Liver (tissue), 9 donors: ENCODE results near the gene LRP5. TPM values are rescaled to one million over a fixed set of nuclear protein-coding genes. Genes with fewer than 3 reads are reported as not detected.

Experiments used
- DNase-seq: peaks from one replicate; pipeline ENCODE4 v3.0.0-alpha.2; 2017; ENCODE audit warnings: low spot score
- H3K27ac ChIP-seq, 2 donors: one replicate each; pipeline ENCODE4 v1.7.0; 2013; ENCODE audit warnings: inconsistent platforms in 2 of 2, low read length in 2 of 2, control low read depth in 1 of 2, low read depth in 1 of 2, mild to moderate bottlenecking in 1 of 2
- H3K27me3 ChIP-seq, 4 donors: one replicate each; pipeline versions ENCODE4 v1.6.1 to v1.7.0; 2013; ENCODE audit warnings: low read length in 3 of 4, inconsistent platforms in 1 of 4, mild to moderate bottlenecking in 1 of 4, moderate library complexity in 1 of 4; ENCODE audit not compliant: control insufficient read depth in 4 of 4, insufficient read depth in 4 of 4
- H3K36me3 ChIP-seq, 4 donors: one replicate each; pipeline versions ENCODE4 v1.6.1 to v1.7.0; 2013; ENCODE audit warnings: low read length in 3 of 4, mild to moderate bottlenecking in 3 of 4, low read depth in 1 of 4, moderate library complexity in 1 of 4; ENCODE audit not compliant: control insufficient read depth in 4 of 4, insufficient read depth in 3 of 4
- H3K4me1 ChIP-seq, 4 donors: one replicate each; pipeline versions ENCODE4 v1.6.1 to v1.7.0; 2013; ENCODE audit warnings: low read length in 3 of 4, mild to moderate bottlenecking in 3 of 4, moderate library complexity in 1 of 4; ENCODE audit not compliant: control insufficient read depth in 4 of 4, insufficient read depth in 4 of 4
- H3K4me3 ChIP-seq, 3 donors: one replicate each; pipeline versions ENCODE4 v1.6.1 to v1.7.0; 2013; ENCODE audit warnings: low read length in 3 of 3, control low read depth in 1 of 3, low read depth in 1 of 3, mild to moderate bottlenecking in 1 of 3
- H3K9ac ChIP-seq, 2 donors: one replicate each; pipeline ENCODE4 v1.7.0; 2013; ENCODE audit warnings: low read length in 2 of 2, mild to moderate bottlenecking in 2 of 2, moderate library complexity in 2 of 2, control low read depth in 1 of 2, low read depth in 1 of 2
- H3K9me3 ChIP-seq, 4 donors: one replicate each; pipeline versions ENCODE4 v1.6.1 to v1.7.0; 2013; ENCODE audit warnings: low read length in 3 of 4; ENCODE audit not compliant: control insufficient read depth in 4 of 4
- ATF3 ChIP-seq: IDR thresholded peaks from 2 replicates; pipeline ENCODE4 v1.6.1; 2016; ENCODE audit warnings: antibody characterized with exemption
- EGR1 ChIP-seq, 2 donors: IDR thresholded peaks; 2 replicates each; pipeline ENCODE4 v1.6.1; 2016 to 2018; ENCODE audit warnings: antibody characterized with exemption in 2 of 2, low read depth in 2 of 2
- FOXA1 ChIP-seq: IDR thresholded peaks from 2 replicates; pipeline ENCODE4 v1.6.1; 2016; ENCODE audit warnings: antibody characterized with exemption
- FOXA2 ChIP-seq: IDR thresholded peaks from 2 replicates; pipeline ENCODE4 v1.6.1; 2016; ENCODE audit warnings: antibody characterized with exemption
- GABPA ChIP-seq, 2 donors: IDR thresholded peaks in 1 of 2; conservative IDR thresholded peaks in 1 of 2; 2 replicates each; pipeline ENCODE4 v1.6.1; 2016; ENCODE audit warnings: antibody characterized with exemption in 2 of 2, mild to moderate bottlenecking in 1 of 2, moderate library complexity in 1 of 2
- HNF4A ChIP-seq, 2 donors: conservative IDR thresholded peaks; 2 replicates each; pipeline ENCODE4 v1.6.1; 2016; ENCODE audit warnings: antibody characterized with exemption in 2 of 2, mild to moderate bottlenecking in 2 of 2
- HNF4G ChIP-seq: IDR thresholded peaks from 2 replicates; pipeline ENCODE4 v1.6.1; 2016; ENCODE audit warnings: antibody characterized with exemption
- JUND ChIP-seq, 2 donors: IDR thresholded peaks; 2 replicates each; pipeline ENCODE4 v1.6.1; 2016; ENCODE audit warnings: antibody characterized with exemption in 2 of 2
- MAX ChIP-seq: IDR thresholded peaks from 2 replicates; pipeline ENCODE4 v1.6.1; 2016; ENCODE audit warnings: antibody characterized with exemption
- NR2F2 ChIP-seq: IDR thresholded peaks from 2 replicates; pipeline ENCODE4 v1.6.1; 2016; ENCODE audit warnings: antibody characterized with exemption
- RAD21 ChIP-seq, 2 donors: IDR thresholded peaks; 2 replicates each; pipeline ENCODE4 v1.6.1; 2016; ENCODE audit warnings: antibody characterized with exemption in 2 of 2, mild to moderate bottlenecking in 2 of 2
- RXRA ChIP-seq, 2 donors: IDR thresholded peaks; 2 replicates each; pipeline ENCODE4 v1.6.1; 2017 to 2018; ENCODE audit warnings: antibody characterized with exemption in 2 of 2, mild to moderate bottlenecking in 1 of 2
- SP1 ChIP-seq: IDR thresholded peaks from 2 replicates; pipeline ENCODE4 v1.6.1; 2018; ENCODE audit warnings: antibody characterized with exemption, mild to moderate bottlenecking
- TAF1 ChIP-seq: conservative IDR thresholded peaks from 2 replicates; pipeline ENCODE4 v1.6.1; 2016; ENCODE audit warnings: antibody characterized with exemption, mild to moderate bottlenecking
- YY1 ChIP-seq: IDR thresholded peaks from 2 replicates; pipeline ENCODE4 v1.6.1; 2016; ENCODE audit warnings: antibody characterized with exemption, mild to moderate bottlenecking
- ZBTB33 ChIP-seq: IDR thresholded peaks from 2 replicates; pipeline ENCODE4 v1.6.1; 2016; ENCODE audit warnings: antibody characterized with exemption
- WGBS: extraction: QIAGEN DNeasy Blood & Tissue Kit; methylation state at CpG from one replicate; pipeline ENCODE4 v1.1.7; 2013; 5-methylcytosine and 5-hydroxymethylcytosine counted together
- polyA plus RNA-seq, 2 donors: library from polyadenylated mRNA; stranded (reverse) in 1 of 2; unstranded in 1 of 2; fragments of 200-250 nt in 1 of 2; fragments of >200 nt in 1 of 2; fragmentation: Nextera tagmentation in 1 of 2; extraction: Ambion mirVana in 1 of 2; gene quantifications; one replicate each; pipeline versions ENCODE4 v1.2.1 to v1.2.3, GENCODE V29; 2013 to 2015
- total RNA-seq, 2 donors: library from RNA; depleted of rRNA; stranded (reverse); fragments of >200 nt; gene quantifications; one replicate each; pipeline ENCODE4 v1.2.3, GENCODE V29; 2014
- TF ChIP-seq, protein P1 (sequence below): IDR thresholded peaks from 2 replicates; pipeline ENCODE4 v1.6.1; 2016; ENCODE audit warnings: antibody characterized with exemption, mild to moderate bottlenecking
- TF ChIP-seq, protein P2 (sequence below): fragments of 150-350 bp; IDR thresholded peaks from 2 replicates; pipeline ENCODE4 v1.5.1; 2017; ENCODE audit warnings: improper control_type of control experiment, low read depth, low read length; ENCODE audit not compliant: missing input control
- donor health status: healthy.
- donor health status: healthy.
- donor health status: healthy.
- donor health status: healthy.
- donor health status: healthy.

Gene LRP5
- total and polyA plus RNA-seq, 4 donors: 48.9 to 99.3 (median 71.3) TPM

DNA sequence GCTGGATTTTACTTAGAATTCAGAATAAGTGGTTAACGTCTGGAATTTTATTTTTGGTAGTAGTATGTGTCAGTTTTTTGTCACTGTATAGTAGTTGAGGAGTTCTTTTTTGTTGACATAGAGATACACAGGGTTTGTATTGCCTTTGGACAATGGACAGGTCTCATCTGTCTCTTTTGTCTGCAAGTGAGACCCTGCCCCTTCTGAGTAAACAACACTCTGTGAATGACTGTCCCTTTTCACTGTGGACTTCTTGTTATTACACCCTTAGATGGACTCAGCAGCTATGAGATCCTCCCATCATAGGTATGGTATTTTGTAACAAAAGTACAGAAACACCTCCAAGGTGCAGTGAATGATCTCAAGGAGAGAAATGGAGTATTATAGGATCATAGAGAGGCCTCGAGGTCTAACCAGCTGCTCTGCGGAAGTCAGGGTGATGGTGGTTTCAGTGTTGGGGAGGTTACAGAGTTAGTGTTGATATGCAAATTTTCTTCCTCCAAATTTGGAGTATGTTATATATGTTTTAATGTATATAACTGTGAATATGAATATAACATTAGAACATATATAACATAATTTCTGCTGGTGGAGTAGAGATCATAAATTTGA, 155.9 kb downstream of the LRP5 start:
- Histone ChIP-seq H3K36me3 (peaks cover 0 to 3% (median 1%) of the 10 kb centered on the region in 4 donors), H3K27ac (no peak overlapping the region), H3K4me1 (peaks cover 2 to 44% (median 42%) of the 10 kb centered on the region in 4 donors), H3K9ac (no peak overlapping the region), H3K4me3 (no peak overlapping the region), H3K27me3 (no peaks in the 10 kb centered on the region), H3K9me3 (no peaks in the 10 kb centered on the region)
- no peak for DNase-seq
- WGBS: 65% methylated on average over 3 of the region's 3 CpGs
- no peak for TF ChIP-seq NR2F2
- no peak for TF ChIP-seq FOXA2
- no peak for TF ChIP-seq ATF3

- TF ChIP-seq ZBTB33 (peak; percentile 87), MAX (peak; percentile 69), HNF4G (peak; percentile 36), EGR1 (IDR thresholded peaks at IDR 0.05; ENCODE audit: low read depth in 2 of 2) (no peak), NR2F2 (no peak), FOXA2 (peak; percentile 88), TAF1 (no peak), YY1 (peak; percentile 80), RXRA (IDR thresholded peaks at IDR 0.05) (peak; percentile 76 to 98), JUND (IDR thresholded peaks at IDR 0.05) (peak in 1 of 2 donors; percentile 73), GABPA (IDR thresholded peaks at IDR 0.05 in 1 of 2, conservative IDR thresholded peaks at IDR 0.05 in 1 of 2) (peak in 1 of 2 donors; percentile 35), FOXA1 (peak; percentile 80), RAD21 (IDR thresholded peaks at IDR 0.05) (peak; percentile 57 to 59), ATF3 (peak; percentile 24), SP1 (peak; percentile 79), HNF4A (conservative IDR thresholded peaks at IDR 0.05) (peak; percentile 84 to 93)
- TF ChIP-seq, protein P1, sequence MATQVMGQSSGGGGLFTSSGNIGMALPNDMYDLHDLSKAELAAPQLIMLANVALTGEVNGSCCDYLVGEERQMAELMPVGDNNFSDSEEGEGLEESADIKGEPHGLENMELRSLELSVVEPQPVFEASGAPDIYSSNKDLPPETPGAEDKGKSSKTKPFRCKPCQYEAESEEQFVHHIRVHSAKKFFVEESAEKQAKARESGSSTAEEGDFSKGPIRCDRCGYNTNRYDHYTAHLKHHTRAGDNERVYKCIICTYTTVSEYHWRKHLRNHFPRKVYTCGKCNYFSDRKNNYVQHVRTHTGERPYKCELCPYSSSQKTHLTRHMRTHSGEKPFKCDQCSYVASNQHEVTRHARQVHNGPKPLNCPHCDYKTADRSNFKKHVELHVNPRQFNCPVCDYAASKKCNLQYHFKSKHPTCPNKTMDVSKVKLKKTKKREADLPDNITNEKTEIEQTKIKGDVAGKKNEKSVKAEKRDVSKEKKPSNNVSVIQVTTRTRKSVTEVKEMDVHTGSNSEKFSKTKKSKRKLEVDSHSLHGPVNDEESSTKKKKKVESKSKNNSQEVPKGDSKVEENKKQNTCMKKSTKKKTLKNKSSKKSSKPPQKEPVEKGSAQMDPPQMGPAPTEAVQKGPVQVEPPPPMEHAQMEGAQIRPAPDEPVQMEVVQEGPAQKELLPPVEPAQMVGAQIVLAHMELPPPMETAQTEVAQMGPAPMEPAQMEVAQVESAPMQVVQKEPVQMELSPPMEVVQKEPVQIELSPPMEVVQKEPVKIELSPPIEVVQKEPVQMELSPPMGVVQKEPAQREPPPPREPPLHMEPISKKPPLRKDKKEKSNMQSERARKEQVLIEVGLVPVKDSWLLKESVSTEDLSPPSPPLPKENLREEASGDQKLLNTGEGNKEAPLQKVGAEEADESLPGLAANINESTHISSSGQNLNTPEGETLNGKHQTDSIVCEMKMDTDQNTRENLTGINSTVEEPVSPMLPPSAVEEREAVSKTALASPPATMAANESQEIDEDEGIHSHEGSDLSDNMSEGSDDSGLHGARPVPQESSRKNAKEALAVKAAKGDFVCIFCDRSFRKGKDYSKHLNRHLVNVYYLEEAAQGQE: peak; percentile 50
- TF ChIP-seq, protein P2, sequence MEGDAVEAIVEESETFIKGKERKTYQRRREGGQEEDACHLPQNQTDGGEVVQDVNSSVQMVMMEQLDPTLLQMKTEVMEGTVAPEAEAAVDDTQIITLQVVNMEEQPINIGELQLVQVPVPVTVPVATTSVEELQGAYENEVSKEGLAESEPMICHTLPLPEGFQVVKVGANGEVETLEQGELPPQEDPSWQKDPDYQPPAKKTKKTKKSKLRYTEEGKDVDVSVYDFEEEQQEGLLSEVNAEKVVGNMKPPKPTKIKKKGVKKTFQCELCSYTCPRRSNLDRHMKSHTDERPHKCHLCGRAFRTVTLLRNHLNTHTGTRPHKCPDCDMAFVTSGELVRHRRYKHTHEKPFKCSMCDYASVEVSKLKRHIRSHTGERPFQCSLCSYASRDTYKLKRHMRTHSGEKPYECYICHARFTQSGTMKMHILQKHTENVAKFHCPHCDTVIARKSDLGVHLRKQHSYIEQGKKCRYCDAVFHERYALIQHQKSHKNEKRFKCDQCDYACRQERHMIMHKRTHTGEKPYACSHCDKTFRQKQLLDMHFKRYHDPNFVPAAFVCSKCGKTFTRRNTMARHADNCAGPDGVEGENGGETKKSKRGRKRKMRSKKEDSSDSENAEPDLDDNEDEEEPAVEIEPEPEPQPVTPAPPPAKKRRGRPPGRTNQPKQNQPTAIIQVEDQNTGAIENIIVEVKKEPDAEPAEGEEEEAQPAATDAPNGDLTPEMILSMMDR: no peak
- Histone ChIP-seq H3K4me3 (no peak overlapping the region), H3K27ac (no peak overlapping the region), H3K36me3 (peaks cover 0 to 3% (median 1%) of the 10 kb centered on the region in 4 donors), H3K4me1 (peaks cover 2 to 45% (median 39%) of the 10 kb centered on the region in 4 donors), H3K27me3 (no peaks in the 10 kb centered on the region), H3K9me3 (no peaks in the 10 kb centered on the region), H3K9ac (no peak overlapping the region)
- 23% methylated on average over 2 of the region's 2 CpGs for WGBS
- no peak for DNase-seq
These were observed 156.7 kb downstream of the LRP5 start for GRCh38 chr11:68469122-68469521.
